ENCODE results near the gene CCDC24. TPM values are rescaled to one million over a fixed set of nuclear protein-coding genes. Genes with fewer than 3 reads are reported as not detected.

The CCDC24 gene
- total and polyA plus RNA-seq, 2 of the 4 experiments (the other 2 are of a cell fraction): 1.4 to 4.6 TPM

- peaks cover 49% of the 10 kb centered on the region for H3K36me3 ChIP-seq (ENCODE audit: control insufficient read depth, insufficient read depth, low read length)
- no peak overlapping the region for H4K8ac ChIP-seq (ENCODE audit: low read depth in 2 of 2, low read length in 2 of 2)
- no TSS peak for BruUV-seq (replicated peaks)
- no peaks in the 10 kb centered on the region for H3K27me3 ChIP-seq (ENCODE audit: control insufficient read depth, insufficient read depth, low read length)
- H3K27ac ChIP-seq (ENCODE audit: insufficient read depth, low read length): no peak overlapping the region
- H2BK5ac ChIP-seq (ENCODE audit: low read depth, low read length, poor library complexity, severe bottlenecking): no peak overlapping the region
- peaks cover 13% of the 10 kb centered on the region for H3K9me1 ChIP-seq (ENCODE audit: insufficient read depth, low read length)
- H2BK120ac ChIP-seq (ENCODE audit: low read depth, low read length): no peak overlapping the region
- no peak overlapping the region for H3K56ac ChIP-seq (ENCODE audit: extremely low read depth, insufficient read depth, low read length)
- H3K4ac ChIP-seq (ENCODE audit: low read depth, low read length): no peak overlapping the region
- H3K9me3 ChIP-seq (ENCODE audit: control insufficient read depth, insufficient read depth, low read length): no peaks in the 10 kb centered on the region
- H3K79me1 ChIP-seq (ENCODE audit: low read depth in 1 of 2, low read length in 2 of 2): 0 out of 4 replicates have a peak, but pooled peaks cover 0 to 3% of the 10 kb centered on the region in 2 experiments
- H3K4me3 ChIP-seq (ENCODE audit: insufficient read depth, low read depth, low read length): no peak overlapping the region
- WGBS, 2 experiments (ENCODE audit: extremely low coverage in 2 of 2, insufficient read length in 1 of 2): 100% methylated on average over 1 of the region's 3 CpGs; no CpG with 5 or more reads in 1 of the 2 experiments
- no peak overlapping the region for H2BK15ac ChIP-seq (ENCODE audit: low read depth, low read length)
- no peak overlapping the region for H3K18ac ChIP-seq (ENCODE audit: low read depth, low read length)
- H2AFZ ChIP-seq (replicated peaks; ENCODE audit: low read length, poor library complexity): no peak overlapping the region
- no peak overlapping the region for H2BK20ac ChIP-seq (ENCODE audit: low read depth, low read length)
- H2AK5ac ChIP-seq (ENCODE audit: low read depth, low read length): no peak overlapping the region
- H3K14ac ChIP-seq (replicated peaks; ENCODE audit: low read depth, low read length): no peak overlapping the region
- no peak overlapping the region for H2AK9ac ChIP-seq (replicated peaks; ENCODE audit: low read depth, low read length, poor library complexity)
- no peak overlapping the region for H3K23ac ChIP-seq (ENCODE audit: low read depth, low read length)
- POLR2A ChIA-PET (ENCODE audit: unreplicated experiment): no interaction called here
- ATAC-seq (ENCODE audit: low read depth) (no peak), DNase-seq (no peak)
- no peak overlapping the region for H3K4me2 ChIP-seq (ENCODE audit: low read depth, low read length)
- no peak overlapping the region for H4K5ac ChIP-seq (ENCODE audit: low read depth, low read length)
- no peaks in the 10 kb centered on the region for H3K4me1 ChIP-seq (ENCODE audit: control insufficient read depth, insufficient read depth, low read length)
- dilution Hi-C loops (cut with HindIII; ENCODE audit: low sequenced_read_pairs, unreplicated experiment): no loop called here
- peaks cover 7% of the 10 kb centered on the region; the same call in 1 of the 2 replicates for H4K20me1 ChIP-seq (ENCODE audit: insufficient read depth, low read length)
- CTCF ChIA-PET: no interaction called here
- no peak overlapping the region for H4K91ac ChIP-seq (ENCODE audit: insufficient read depth, low read depth, low read length)
- in situ Hi-C loops (cut with MboI; ENCODE audit: low sequenced_read_pairs): loop anchor here (25.0 kb wide), 1 partner anchor 424 kb away; the partner anchor contains the start of gene PTPRF
- intact Hi-C loops (cut with micrococcal nuclease): no loop called here
- TF ChIP-seq RFX5 (IDR thresholded peaks at IDR 0.05; ENCODE audit: low read depth, low read length) (no peak), CTCF (conservative IDR thresholded peaks at IDR 0.05; ENCODE audit: low read depth, low read length) (no peak), ELK1 (IDR thresholded peaks at IDR 0.05; ENCODE audit: borderline replicate concordance, low read depth, low read length) (no peak), MAFK (IDR thresholded peaks at IDR 0.05; ENCODE audit: low read depth, low read length) (no peak), POLR2A (IDR thresholded peaks at IDR 0.05; ENCODE audit: low read depth, low read length) (no peak), RAD21 (IDR thresholded peaks at IDR 0.05; ENCODE audit: low read length) (no peak), BHLHE40 (IDR thresholded peaks at IDR 0.05; ENCODE audit: low read depth, low read length) (no peak), MXI1 (IDR thresholded peaks at IDR 0.05; ENCODE audit: borderline replicate concordance, low read depth, low read length) (no peak), RCOR1 (IDR thresholded peaks at IDR 0.05; ENCODE audit: insufficient replicate concordance, low read length) (no peak), FOS (IDR thresholded peaks at IDR 0.05; ENCODE audit: low read depth, low read length) (no peak), SMC3 (IDR thresholded peaks at IDR 0.05; ENCODE audit: low read depth, low read length) (no peak)
- H3K9ac ChIP-seq (ENCODE audit: low read depth, low read length): no peak overlapping the region
Measured at GRCh38 chr1:43961692-43962091, 29.7 kb upstream of the CCDC24 start.
